Loucy (cell line): ENCODE results near the gene RBM26.

Experiments
- EZH2phosphoT487 ChIP-seq: fragments of 200-600 bp; IDR thresholded peaks from 2 replicates; pipeline ENCODE4 v1.6.1; 2018; ENCODE audit warnings: antibody characterized with exemption, mild to moderate bottlenecking, moderate library complexity, borderline replicate concordance
- TF ChIP-seq, protein P1 (sequence below): fragments of 200-600 bp; sonication (generic); conservative IDR thresholded peaks from 2 replicates; pipeline ENCODE4 v1.5.1; 2014; ENCODE audit warnings: mild to moderate bottlenecking, antibody characterized with exemption, low read length

DNA sequence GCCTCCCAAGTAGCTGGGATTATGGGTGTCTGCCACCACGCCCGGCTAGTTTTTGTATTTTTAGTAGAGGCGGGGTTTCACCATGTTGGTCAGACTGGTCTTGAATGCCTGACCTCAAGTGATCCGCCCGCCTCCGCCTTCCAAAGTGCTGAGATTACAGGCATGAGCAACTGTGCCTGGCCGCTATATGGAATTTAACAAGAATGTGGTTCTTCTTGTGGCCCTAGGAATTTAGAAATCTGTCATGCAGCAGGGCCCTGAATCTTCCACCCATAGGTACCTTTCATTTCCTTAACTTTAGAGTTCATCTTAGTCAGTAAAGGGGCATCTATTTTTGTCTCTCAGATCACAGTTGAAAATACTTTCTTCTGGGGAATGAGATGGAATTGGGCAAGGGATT, 49.3 kb upstream of the RBM26 start:
- TF ChIP-seq, protein P1, sequence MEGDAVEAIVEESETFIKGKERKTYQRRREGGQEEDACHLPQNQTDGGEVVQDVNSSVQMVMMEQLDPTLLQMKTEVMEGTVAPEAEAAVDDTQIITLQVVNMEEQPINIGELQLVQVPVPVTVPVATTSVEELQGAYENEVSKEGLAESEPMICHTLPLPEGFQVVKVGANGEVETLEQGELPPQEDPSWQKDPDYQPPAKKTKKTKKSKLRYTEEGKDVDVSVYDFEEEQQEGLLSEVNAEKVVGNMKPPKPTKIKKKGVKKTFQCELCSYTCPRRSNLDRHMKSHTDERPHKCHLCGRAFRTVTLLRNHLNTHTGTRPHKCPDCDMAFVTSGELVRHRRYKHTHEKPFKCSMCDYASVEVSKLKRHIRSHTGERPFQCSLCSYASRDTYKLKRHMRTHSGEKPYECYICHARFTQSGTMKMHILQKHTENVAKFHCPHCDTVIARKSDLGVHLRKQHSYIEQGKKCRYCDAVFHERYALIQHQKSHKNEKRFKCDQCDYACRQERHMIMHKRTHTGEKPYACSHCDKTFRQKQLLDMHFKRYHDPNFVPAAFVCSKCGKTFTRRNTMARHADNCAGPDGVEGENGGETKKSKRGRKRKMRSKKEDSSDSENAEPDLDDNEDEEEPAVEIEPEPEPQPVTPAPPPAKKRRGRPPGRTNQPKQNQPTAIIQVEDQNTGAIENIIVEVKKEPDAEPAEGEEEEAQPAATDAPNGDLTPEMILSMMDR: no peak
- no peak for TF ChIP-seq EZH2phosphoT487
